AG08395 (cell line): ENCODE data around the gene CAPN14.
"Not testable (repeated sequence)": the region's sequence is repeated elsewhere in the genome, so short reads cannot be mapped to it uniquely, and the experiment has no call there.

Experiments used
- DNase-seq: peaks from one replicate; pipeline ENCODE4 v3.0.0; 2012; ENCODE audit warnings: mixed read lengths, low spot score

The CAPN14 gene

GRCh38 chr2:31197166-31197565 is 20.1 kb downstream of the CAPN14 start:
- no peak for DNase-seq

- DNase-seq: no peak
Observed at GRCh38 chr2:31196622-31197021, 20.7 kb downstream of the CAPN14 start.

- DNase-seq: no peak
Observed at GRCh38 chr2:31193806-31194205, 23.5 kb downstream of the CAPN14 start.

GRCh38 chr2:31192851-31193392 is 24.4 kb downstream of the CAPN14 start:
- DNase-seq: no peak

GRCh38 chr2:31192396-31192795 is 24.9 kb downstream of the CAPN14 start:
- DNase-seq: no peak

- DNase-seq: no peak
Observed at GRCh38 chr2:31191931-31192330, 25.4 kb downstream of the CAPN14 start.

GRCh38 chr2:31190188-31190587 is 27.1 kb downstream of the CAPN14 start:
- DNase-seq: no peak

- DNase-seq: no peak
Observed at GRCh38 chr2:31189141-31189540, 28.2 kb downstream of the CAPN14 start.

GRCh38 chr2:31188131-31188530 is 29.2 kb downstream of the CAPN14 start:
- DNase-seq: no peak

GRCh38 chr2:31187166-31187565 is 30.1 kb downstream of the CAPN14 start:
- no peak for DNase-seq

GRCh38 chr2:31183973-31184372 is 33.3 kb downstream of the CAPN14 start:
- not testable (repeated sequence) for DNase-seq

GRCh38 chr2:31176742-31177141 is 40.6 kb downstream of the CAPN14 start:
- DNase-seq: no peak

GRCh38 chr2:31171142-31171541 is 46.2 kb downstream of the CAPN14 start:
- DNase-seq: no peak

- peak; percentile 84 for DNase-seq
Observed at GRCh38 chr2:31170071-31170698, 47.1 kb downstream of the CAPN14 start.

GRCh38 chr2:31168291-31168690 is 49.0 kb downstream of the CAPN14 start:
- peak; percentile 20 for DNase-seq

GRCh38 chr2:31166925-31167324 is 50.4 kb downstream of the CAPN14 start:
- no peak for DNase-seq

- DNase-seq: no peak
Observed at GRCh38 chr2:31163011-31163539, 54.2 kb downstream of the CAPN14 start.

GRCh38 chr2:31161637-31162036 is 55.7 kb downstream of the CAPN14 start:
- DNase-seq: no peak

GRCh38 chr2:31151501-31151900 is 65.8 kb downstream of the CAPN14 start:
- no peak for DNase-seq

GRCh38 chr2:31150120-31150670 is 67.1 kb downstream of the CAPN14 start:
- DNase-seq: no peak

- no peak for DNase-seq
Observed at GRCh38 chr2:31148514-31148913, 68.8 kb downstream of the CAPN14 start.

GRCh38 chr2:31147645-31148044 is 69.7 kb downstream of the CAPN14 start:
- no peak for DNase-seq

GRCh38 chr2:31142110-31142509 is 75.2 kb downstream of the CAPN14 start:
- no peak for DNase-seq
